NT2/D1 (cell line): ENCODE measurements around the gene ITPKB.

ENCODE experiments used
- DNase-seq: peaks from one replicate; pipeline ENCODE4 v3.0.0-alpha.2; 2011; ENCODE audit warnings: low read depth, low spot score
- H3K27me3 ChIP-seq: 2 replicates; pipeline ENCODE4 v1.6.0; 2011; ENCODE audit warnings: mild to moderate bottlenecking; ENCODE audit not compliant: insufficient read length, insufficient read depth
- H3K36me3 ChIP-seq: 2 replicates; pipeline ENCODE4 v1.6.1; 2011; ENCODE audit warnings: mild to moderate bottlenecking, low read length, mixed read lengths; ENCODE audit not compliant: insufficient read depth, insufficient read length
- H3K4me1 ChIP-seq: 2 replicates; pipeline ENCODE4 v1.5.1; 2011; ENCODE audit not compliant: insufficient read depth, insufficient read length
- H3K4me3 ChIP-seq: 2 replicates; pipeline ENCODE4 v1.5.1; 2011; ENCODE audit warnings: low read depth; ENCODE audit not compliant: insufficient read length
- H3K9ac ChIP-seq: 2 replicates; pipeline ENCODE4 v1.6.0; 2011; ENCODE audit warnings: low read depth; ENCODE audit not compliant: insufficient read length
- H3K9me3 ChIP-seq: 2 replicates; pipeline ENCODE4 v1.5.1; 2011; ENCODE audit warnings: mild to moderate bottlenecking, low read length; ENCODE audit not compliant: insufficient read depth
- SUZ12 ChIP-seq: IDR thresholded peaks from 2 replicates; pipeline ENCODE4 v1.6.1; 2011; ENCODE audit not compliant: insufficient read length, insufficient read depth; ENCODE audit errors: extremely low read depth
- YY1 ChIP-seq: IDR thresholded peaks from 2 replicates; pipeline ENCODE4 v1.6.1; 2011; ENCODE audit not compliant: insufficient read length, insufficient read depth
- ZNF274 ChIP-seq: IDR thresholded peaks from 2 replicates; pipeline ENCODE4 v1.6.1; 2011; ENCODE audit warnings: mild to moderate bottlenecking, low read depth, low read length

Gene ITPKB

GRCh38 chr1:226604560-226605317 lies 134.3 kb downstream of the ITPKB start:
- Histone ChIP-seq H3K9ac (peak overlapping the region; percentile 69), H3K9me3 (no peaks in the 10 kb centered on the region), H3K4me3 (no peak overlapping the region), H3K4me1 (peaks cover 64% of the 10 kb centered on the region), H3K36me3 (no peaks in the 10 kb centered on the region), H3K27me3 (no peaks in the 10 kb centered on the region)
- DNase-seq = peak; percentile 88
- TF ChIP-seq YY1 = no peak
- TF ChIP-seq SUZ12 = no peak
- no peak for TF ChIP-seq ZNF274

- Histone ChIP-seq H3K27me3 (no peaks in the 10 kb centered on the region), H3K9ac (peak overlapping the region; percentile 0), H3K9me3 (no peaks in the 10 kb centered on the region), H3K36me3 (no peaks in the 10 kb centered on the region), H3K4me3 (no peak overlapping the region), H3K4me1 (peaks cover 60% of the 10 kb centered on the region)
- no peak for TF ChIP-seq YY1
- no peak for TF ChIP-seq SUZ12
- TF ChIP-seq ZNF274 = no peak
- DNase-seq = no peak
These were observed 135.1 kb downstream of the ITPKB start for GRCh38 chr1:226603858-226604559.

- no peak overlapping the region for H3K9ac ChIP-seq
- TF ChIP-seq YY1 = no peak
- TF ChIP-seq ZNF274 = no peak
- no peak for TF ChIP-seq SUZ12
- no peak overlapping the region for H3K4me3 ChIP-seq
- H3K36me3 ChIP-seq = no peaks in the 10 kb centered on the region
- H3K4me1 ChIP-seq = peaks cover 57% of the 10 kb centered on the region
- H3K9me3 ChIP-seq = no peaks in the 10 kb centered on the region
- no peak for DNase-seq
- H3K27me3 ChIP-seq = no peaks in the 10 kb centered on the region
These were observed 135.8 kb downstream of the ITPKB start for GRCh38 chr1:226603022-226603857.

- Histone ChIP-seq H3K4me3 (no peak overlapping the region), H3K4me1 (peaks cover 56% of the 10 kb centered on the region), H3K27me3 (no peaks in the 10 kb centered on the region), H3K9me3 (no peaks in the 10 kb centered on the region), H3K9ac (peak overlapping the region; percentile 45), H3K36me3 (no peaks in the 10 kb centered on the region)
- TF ChIP-seq SUZ12 (no peak), ZNF274 (no peak), YY1 (no peak)
- DNase-seq = no peak
These were observed 136.7 kb downstream of the ITPKB start for GRCh38 chr1:226602186-226603021.

GRCh38 chr1:226601456-226601855 lies 137.6 kb downstream of the ITPKB start:
- Histone ChIP-seq H3K4me3 (no peak overlapping the region), H3K4me1 (peaks cover 53% of the 10 kb centered on the region), H3K27me3 (no peaks in the 10 kb centered on the region), H3K9ac (no peak overlapping the region), H3K9me3 (no peaks in the 10 kb centered on the region), H3K36me3 (no peaks in the 10 kb centered on the region)
- TF ChIP-seq ZNF274 (no peak), SUZ12 (no peak), YY1 (no peak)
- DNase-seq = no peak

- TF ChIP-seq SUZ12 (no peak), ZNF274 (no peak), YY1 (no peak)
- no peak for DNase-seq
- no peaks in the 10 kb centered on the region for H3K27me3 ChIP-seq
- peaks cover 43% of the 10 kb centered on the region for H3K4me1 ChIP-seq
- no peaks in the 10 kb centered on the region for H3K36me3 ChIP-seq
- H3K4me3 ChIP-seq = no peak overlapping the region
- H3K9me3 ChIP-seq = peaks cover 7% of the 10 kb centered on the region; the same call in 1 of the 2 replicates
- H3K9ac ChIP-seq = peak overlapping the region; percentile 28
These were observed 138.8 kb downstream of the ITPKB start for GRCh38 chr1:226600254-226600653.
